HFF-Myc (cell line): ENCODE data around the gene AASDH.
"Not testable (repeated sequence)": the region's sequence is repeated elsewhere in the genome, so short reads cannot be mapped to it uniquely, and the experiment has no call there.

Experiments
- DNase-seq: peaks from one replicate; pipeline ENCODE4 v3.0.0-alpha.2; 2011; ENCODE audit warnings: low read depth; ENCODE audit errors: extremely low read depth
- H3K4me3 ChIP-seq: replicated peaks from 2 replicates; pipeline ENCODE4 v1.5.1; 2011; ENCODE audit warnings: low read depth, mild to moderate bottlenecking, control low read depth, low read length
- TF ChIP-seq, protein P1 (sequence below): IDR thresholded peaks from 2 replicates; pipeline ENCODE4 v1.5.1; 2012; ENCODE audit warnings: mild to moderate bottlenecking, low read depth, low read length, control low read depth; ENCODE audit errors: missing control alignments

AASDH gene

DNA sequence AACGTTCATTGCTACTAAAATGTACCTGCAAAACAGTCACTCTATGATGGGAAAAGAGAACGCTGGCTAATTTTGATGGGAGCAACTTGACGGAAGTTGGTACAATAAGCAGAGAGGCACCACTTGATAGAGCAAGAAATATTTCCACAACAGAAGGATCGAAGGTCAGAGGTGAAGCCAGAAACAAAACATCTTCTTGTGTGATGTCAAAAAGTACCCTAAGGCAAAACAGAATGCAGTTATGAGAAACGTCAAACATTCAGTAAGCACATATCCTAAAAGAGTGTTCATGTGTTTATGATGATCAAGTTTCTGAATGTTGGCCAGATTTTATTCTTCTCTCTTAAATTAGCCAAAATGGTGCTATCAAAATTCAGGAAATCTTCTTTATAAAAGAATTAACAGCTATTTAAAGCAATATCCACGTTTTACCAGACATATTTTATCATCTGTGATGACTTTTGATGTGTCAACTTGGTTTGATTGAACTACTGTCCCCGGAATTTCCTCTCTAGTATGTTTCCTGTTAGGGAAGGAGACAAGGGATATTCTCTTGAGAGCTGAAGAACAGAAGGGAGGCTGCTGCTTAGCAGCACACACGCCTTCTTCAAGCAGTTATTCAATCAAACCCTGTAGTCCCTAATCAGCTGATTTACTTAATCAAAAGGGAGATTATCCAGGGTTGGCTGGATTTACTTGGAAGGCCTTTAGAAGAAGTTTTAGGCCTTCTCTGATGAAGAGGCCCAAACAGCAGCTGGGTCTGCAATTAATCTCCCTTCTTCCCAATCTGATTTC lies 15.7 kb downstream of the AASDH start:
- TF ChIP-seq, protein P1, sequence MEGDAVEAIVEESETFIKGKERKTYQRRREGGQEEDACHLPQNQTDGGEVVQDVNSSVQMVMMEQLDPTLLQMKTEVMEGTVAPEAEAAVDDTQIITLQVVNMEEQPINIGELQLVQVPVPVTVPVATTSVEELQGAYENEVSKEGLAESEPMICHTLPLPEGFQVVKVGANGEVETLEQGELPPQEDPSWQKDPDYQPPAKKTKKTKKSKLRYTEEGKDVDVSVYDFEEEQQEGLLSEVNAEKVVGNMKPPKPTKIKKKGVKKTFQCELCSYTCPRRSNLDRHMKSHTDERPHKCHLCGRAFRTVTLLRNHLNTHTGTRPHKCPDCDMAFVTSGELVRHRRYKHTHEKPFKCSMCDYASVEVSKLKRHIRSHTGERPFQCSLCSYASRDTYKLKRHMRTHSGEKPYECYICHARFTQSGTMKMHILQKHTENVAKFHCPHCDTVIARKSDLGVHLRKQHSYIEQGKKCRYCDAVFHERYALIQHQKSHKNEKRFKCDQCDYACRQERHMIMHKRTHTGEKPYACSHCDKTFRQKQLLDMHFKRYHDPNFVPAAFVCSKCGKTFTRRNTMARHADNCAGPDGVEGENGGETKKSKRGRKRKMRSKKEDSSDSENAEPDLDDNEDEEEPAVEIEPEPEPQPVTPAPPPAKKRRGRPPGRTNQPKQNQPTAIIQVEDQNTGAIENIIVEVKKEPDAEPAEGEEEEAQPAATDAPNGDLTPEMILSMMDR: no peak
- no peak overlapping the region for H3K4me3 ChIP-seq
- no peak for DNase-seq

DNA sequence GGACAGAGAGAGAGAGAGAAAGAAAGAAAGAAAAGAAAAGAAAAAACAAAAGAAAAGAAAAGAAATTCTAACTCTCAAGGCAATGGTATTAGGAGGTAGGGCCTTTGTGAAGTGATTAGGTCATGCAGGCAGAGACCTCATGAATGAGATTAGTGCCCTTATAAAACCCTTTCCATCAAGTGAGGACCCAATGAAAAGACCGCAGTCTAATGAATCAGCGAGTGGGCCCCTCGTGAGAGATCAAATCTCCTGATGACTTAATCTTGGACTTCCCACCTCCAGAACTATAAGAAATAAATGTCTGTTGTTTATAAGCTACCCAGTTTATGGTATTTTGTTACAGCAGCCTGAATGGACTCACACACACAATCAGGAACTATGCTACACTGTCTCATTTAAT lies 16.9 kb downstream of the AASDH start:
- no peak for DNase-seq
- TF ChIP-seq, protein P1: no peak
- H3K4me3 ChIP-seq: no peak overlapping the region

DNA sequence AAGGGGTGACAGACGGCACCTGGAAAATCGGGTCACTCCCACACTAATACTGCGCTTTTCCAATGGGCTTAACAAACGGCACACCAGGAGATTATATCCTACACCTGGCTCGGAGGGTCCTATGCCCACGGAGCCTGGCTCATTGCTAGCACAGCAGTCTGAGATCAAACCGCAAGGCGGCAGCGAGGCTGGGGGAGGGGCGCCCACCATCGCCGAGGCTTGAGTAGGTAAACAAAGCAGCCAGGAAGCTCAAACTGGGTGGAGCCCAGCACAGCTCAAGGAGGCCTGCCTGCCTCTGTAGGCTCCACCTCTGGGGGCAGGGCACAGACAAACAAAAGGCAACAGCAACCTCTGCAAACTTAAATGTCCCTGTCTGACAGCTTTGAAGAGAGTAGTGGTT lies 24.3 kb downstream of the AASDH start:
- not testable (repeated sequence) for H3K4me3 ChIP-seq, DNase-seq

DNA sequence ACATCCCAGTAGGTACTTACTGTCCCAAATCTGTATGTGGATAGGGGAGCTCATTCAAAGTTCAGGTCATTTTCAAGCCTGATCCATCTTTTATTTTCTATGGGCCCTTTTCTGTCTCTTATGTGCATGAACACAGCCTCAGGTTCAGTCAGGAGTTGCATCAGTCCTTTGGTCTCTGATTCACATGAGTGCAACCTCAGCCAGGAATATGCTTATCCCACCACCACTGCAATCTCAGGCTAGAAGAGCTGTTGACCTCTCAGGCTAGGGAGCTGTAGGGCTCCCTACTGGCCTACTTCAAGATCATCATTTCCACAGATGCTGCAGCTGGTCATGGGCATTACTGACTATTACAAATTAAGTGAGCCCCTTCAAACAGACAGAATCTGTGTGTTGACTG lies 27.2 kb downstream of the AASDH start:
- TF ChIP-seq, protein P1: no peak
- H3K4me3 ChIP-seq: no peak overlapping the region
- no peak for DNase-seq

DNA sequence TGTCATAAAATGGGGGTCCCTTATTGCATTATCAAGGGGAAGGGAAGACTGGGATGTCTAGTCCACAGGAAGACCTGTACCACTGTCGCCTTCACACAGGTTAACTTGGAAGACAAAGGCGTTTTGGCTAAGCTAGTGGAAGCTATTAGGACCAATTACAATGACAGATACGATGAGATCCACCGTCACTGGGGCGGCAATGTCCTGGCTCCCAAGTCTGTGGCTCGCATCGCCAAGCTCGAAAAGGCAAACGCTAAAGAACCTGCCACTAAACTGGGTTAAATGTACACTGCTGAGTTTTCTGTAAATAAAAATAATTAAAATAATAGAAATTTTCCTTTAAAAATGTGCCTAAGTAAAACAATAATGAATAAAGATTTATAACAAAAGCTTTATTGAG lies 30.6 kb downstream of the AASDH start:
- TF ChIP-seq, protein P1: no peak
- no peak for DNase-seq
- no peak overlapping the region for H3K4me3 ChIP-seq

DNA sequence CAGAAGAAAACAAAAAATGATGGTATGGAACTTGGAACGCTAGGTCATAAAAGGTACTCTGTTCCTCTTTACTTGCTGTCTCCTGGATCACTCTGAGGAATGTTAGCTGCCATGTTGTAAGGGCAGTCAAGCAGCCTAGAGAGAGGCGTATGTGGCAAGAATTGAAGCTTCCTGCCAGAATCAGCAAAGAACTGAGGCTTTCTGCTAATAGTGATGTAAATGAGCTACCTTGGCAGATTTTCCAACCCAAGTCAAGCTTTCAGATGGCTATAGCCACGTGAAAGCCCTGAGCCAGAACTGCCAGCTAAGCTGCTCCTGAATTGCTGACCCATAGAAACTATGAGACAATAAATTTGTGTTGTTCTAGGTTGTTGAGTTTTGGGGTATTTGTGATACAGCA lies 38.7 kb downstream of the AASDH start:
- no peak for DNase-seq
- no peak overlapping the region for H3K4me3 ChIP-seq
- TF ChIP-seq, protein P1: no peak

DNA sequence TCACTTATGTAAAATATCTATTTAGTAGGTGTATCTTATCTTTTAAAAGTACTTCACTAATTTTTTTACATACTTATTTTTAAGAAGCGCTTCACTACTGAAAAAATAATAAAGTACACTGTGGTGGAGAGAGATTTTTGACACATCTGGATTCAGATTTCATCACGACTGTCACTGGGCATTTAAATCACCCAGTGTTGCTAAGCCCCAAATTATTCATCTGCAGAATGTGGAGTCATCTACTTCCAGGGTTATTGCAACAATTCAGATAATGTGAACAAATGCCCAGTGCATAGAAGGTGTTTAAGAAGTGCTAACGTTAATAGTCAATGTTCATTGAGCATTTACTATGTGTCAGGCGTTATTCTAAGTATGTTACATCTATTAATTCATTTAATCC lies 41.8 kb downstream of the AASDH start:
- TF ChIP-seq, protein P1: no peak
- no peak for DNase-seq
- no peak overlapping the region for H3K4me3 ChIP-seq
